Brain microvascular endothelial cell (primary cell): ENCODE results near the gene TMEM131.

ENCODE experiments used
- DNase-seq: peaks from one replicate; pipeline ENCODE4 v3.0.0-alpha.2; 2020
- H3K27ac ChIP-seq: fragments of 250-450 bp; sonication (Bioruptor Pico); 2 replicates; pipeline ENCODE4 v1.5.1; 2020; ENCODE audit warnings: mild to moderate bottlenecking, moderate library complexity
- H3K27me3 ChIP-seq: fragments of 250-450 bp; sonication (Bioruptor Pico); replicated peaks from 2 replicates; pipeline ENCODE4 v1.5.1; 2020; ENCODE audit warnings: mild to moderate bottlenecking
- H3K36me3 ChIP-seq: fragments of 250-450 bp; sonication (Bioruptor Pico); replicated peaks from 2 replicates; pipeline ENCODE4 v1.5.1; 2020; ENCODE audit warnings: mild to moderate bottlenecking
- H3K4me3 ChIP-seq: 2 replicates; pipeline ENCODE4 v1.5.1; 2011; ENCODE audit warnings: low read depth, mild to moderate bottlenecking, control low read depth, low read length, moderate library complexity
- in situ Hi-C: cut with HindIII; loops from 2 replicates; pipeline ENCODE4 v1.10.0; 2017; ENCODE audit warnings: low sequenced_read_pairs, low pct_ligation_motif_present
- TF ChIP-seq, protein P1 (sequence below): IDR thresholded peaks from 2 replicates; pipeline ENCODE4 v1.5.1; 2011; ENCODE audit warnings: low read depth, mild to moderate bottlenecking, moderate library complexity, low read length, control low read depth, inconsistent platforms; ENCODE audit errors: missing control alignments

Gene TMEM131

GRCh38 chr2:97983134-97983533 is 12.6 kb downstream of the TMEM131 start:
- no peak overlapping the region for H3K4me3 ChIP-seq
- TF ChIP-seq, protein P1, sequence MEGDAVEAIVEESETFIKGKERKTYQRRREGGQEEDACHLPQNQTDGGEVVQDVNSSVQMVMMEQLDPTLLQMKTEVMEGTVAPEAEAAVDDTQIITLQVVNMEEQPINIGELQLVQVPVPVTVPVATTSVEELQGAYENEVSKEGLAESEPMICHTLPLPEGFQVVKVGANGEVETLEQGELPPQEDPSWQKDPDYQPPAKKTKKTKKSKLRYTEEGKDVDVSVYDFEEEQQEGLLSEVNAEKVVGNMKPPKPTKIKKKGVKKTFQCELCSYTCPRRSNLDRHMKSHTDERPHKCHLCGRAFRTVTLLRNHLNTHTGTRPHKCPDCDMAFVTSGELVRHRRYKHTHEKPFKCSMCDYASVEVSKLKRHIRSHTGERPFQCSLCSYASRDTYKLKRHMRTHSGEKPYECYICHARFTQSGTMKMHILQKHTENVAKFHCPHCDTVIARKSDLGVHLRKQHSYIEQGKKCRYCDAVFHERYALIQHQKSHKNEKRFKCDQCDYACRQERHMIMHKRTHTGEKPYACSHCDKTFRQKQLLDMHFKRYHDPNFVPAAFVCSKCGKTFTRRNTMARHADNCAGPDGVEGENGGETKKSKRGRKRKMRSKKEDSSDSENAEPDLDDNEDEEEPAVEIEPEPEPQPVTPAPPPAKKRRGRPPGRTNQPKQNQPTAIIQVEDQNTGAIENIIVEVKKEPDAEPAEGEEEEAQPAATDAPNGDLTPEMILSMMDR = no peak
- H3K27ac ChIP-seq = no peak overlapping the region
- no peaks in the 10 kb centered on the region for H3K27me3 ChIP-seq
- no peak for DNase-seq
- no peaks in the 10 kb centered on the region for H3K36me3 ChIP-seq
- in situ Hi-C loops = no loop called here

DNA sequence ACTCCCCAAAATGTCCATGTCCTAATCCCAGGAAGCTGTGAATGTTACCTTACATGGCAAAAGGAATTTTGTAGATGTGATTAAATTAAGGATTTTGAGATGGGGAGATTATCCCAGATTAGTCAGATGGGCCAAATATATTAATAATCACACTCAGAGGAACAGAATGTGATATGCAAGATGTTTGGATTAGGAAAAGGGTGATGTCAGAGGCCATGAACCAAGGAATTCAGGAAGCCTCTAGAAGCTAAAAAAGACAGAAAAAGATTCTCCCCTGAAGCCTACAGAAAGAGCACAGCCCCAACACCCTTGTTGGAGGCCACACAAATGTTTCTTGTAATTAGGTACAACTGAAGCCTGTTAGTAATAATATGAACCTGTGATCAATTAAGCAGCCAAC is 13.1 kb downstream of the TMEM131 start:
- Histone ChIP-seq H3K4me3 (no peak overlapping the region), H3K27me3 (no peaks in the 10 kb centered on the region), H3K27ac (no peak overlapping the region), H3K36me3 (no peaks in the 10 kb centered on the region)
- DNase-seq = no peak
- TF ChIP-seq, protein P1 = no peak
- in situ Hi-C loops = no loop called here

DNA sequence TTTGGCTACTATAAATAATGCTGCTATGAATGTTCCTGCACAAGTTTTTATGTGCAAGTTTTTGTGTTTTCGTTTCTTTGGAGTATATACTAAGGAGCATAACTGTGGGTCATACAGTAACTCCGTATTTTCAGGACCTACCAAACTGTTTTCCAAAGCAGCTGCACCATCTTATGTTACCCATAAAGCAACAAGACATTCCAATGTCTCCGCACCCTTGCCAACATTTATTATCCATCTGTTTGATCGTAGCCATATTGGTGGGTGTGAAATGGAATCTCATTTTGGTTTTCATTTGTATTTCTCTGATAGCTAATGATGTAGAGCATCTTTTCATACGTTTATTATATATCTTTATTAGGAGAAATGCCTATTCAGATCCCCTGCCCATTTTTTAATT is 13.8 kb downstream of the TMEM131 start:
- TF ChIP-seq, protein P1 = no peak

GRCh38 chr2:97979904-97980303 is 15.8 kb downstream of the TMEM131 start:
- Histone ChIP-seq H3K4me3 (no peak overlapping the region), H3K27me3 (no peaks in the 10 kb centered on the region), H3K36me3 (no peaks in the 10 kb centered on the region), H3K27ac (no peak overlapping the region)
- in situ Hi-C loops = no loop called here
- no peak for DNase-seq
- TF ChIP-seq, protein P1 = no peak

More for the DNA sequence above, 13.8 kb downstream of the TMEM131 start:
- Histone ChIP-seq H3K27ac (no peak overlapping the region), H3K27me3 (no peaks in the 10 kb centered on the region), H3K4me3 (no peak overlapping the region), H3K36me3 (no peaks in the 10 kb centered on the region)
- no peak for DNase-seq
- in situ Hi-C loops = no loop called here

- in situ Hi-C loops = no loop called here
- no peaks in the 10 kb centered on the region for H3K36me3 ChIP-seq
- no peak for DNase-seq
- H3K4me3 ChIP-seq = no peak overlapping the region
- H3K27me3 ChIP-seq = no peaks in the 10 kb centered on the region
- no peak overlapping the region for H3K27ac ChIP-seq
- TF ChIP-seq, protein P1 = no peak
Measured at GRCh38 chr2:97974471-97974870, 21.3 kb downstream of the TMEM131 start.

DNA sequence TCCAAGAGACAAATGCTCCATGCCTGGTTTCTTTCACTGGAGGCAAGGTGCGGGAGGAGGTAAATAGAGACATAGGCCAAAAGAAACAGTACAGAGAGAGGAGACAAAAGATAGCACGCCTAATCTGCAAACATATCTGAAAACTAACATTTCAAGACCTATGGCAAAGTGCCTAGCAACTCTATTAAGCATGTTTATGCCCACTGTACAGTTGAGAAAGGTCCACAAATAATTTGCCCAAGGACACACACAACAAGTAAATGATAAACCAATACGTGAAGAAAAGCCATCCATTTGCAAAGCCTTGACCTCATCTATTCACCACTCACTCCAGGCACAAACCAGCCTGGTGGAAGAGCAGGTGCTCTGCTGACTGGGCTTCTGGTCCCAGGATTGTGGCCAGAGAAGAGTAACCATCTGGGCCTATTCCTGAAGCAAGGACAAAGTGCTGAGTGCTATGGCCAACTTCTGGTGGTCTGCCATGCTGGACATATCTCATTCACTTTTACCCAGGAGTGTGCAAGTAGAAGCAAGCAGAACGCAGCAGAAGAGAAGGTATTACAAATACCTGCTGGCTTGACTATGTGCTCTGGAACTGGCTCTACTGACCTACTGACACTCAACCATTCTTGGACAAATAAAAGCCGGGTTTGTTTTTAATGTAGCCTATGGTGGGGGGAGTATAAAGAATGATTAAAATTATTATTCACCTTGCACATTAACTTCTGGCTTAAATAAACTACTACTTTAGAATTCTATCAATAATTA is 25.3 kb downstream of the TMEM131 start:
- H3K4me3 ChIP-seq = no peak overlapping the region
- TF ChIP-seq, protein P1 = no peak
- H3K27me3 ChIP-seq = no peaks in the 10 kb centered on the region
- no peaks in the 10 kb centered on the region for H3K36me3 ChIP-seq
- DNase-seq = no peak
- H3K27ac ChIP-seq = no peak overlapping the region
- in situ Hi-C loops = no loop called here
